Germinal center (tissue), 1 donor: ENCODE results near the gene COL4A1.

Source experiments
- DNase-seq: peaks from one replicate; pipeline ENCODE4 v3.0.0; 2012; ENCODE audit warnings: mixed read lengths, low spot score

The COL4A1 gene

DNA sequence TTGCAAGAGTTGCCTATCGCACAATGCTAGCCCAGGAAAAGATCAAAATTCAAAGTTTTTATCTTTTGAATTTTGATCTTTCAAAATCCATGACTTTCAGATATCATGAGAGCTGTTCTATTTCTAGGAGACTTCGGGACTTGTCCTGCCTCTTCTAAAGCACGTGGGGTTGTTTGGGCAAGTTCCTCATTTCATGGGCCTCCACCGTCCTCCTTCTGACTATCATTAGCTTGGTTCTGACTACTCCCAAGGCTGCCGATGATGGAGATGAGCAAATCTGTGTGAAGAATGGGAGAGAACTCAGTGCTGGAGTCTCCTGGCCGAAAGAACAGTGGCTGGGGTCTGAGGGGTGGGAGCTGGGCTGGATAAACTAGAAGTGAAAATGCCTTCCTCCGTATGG is 86.5 kb downstream of the COL4A1 start:
- DNase-seq: no peak

DNA sequence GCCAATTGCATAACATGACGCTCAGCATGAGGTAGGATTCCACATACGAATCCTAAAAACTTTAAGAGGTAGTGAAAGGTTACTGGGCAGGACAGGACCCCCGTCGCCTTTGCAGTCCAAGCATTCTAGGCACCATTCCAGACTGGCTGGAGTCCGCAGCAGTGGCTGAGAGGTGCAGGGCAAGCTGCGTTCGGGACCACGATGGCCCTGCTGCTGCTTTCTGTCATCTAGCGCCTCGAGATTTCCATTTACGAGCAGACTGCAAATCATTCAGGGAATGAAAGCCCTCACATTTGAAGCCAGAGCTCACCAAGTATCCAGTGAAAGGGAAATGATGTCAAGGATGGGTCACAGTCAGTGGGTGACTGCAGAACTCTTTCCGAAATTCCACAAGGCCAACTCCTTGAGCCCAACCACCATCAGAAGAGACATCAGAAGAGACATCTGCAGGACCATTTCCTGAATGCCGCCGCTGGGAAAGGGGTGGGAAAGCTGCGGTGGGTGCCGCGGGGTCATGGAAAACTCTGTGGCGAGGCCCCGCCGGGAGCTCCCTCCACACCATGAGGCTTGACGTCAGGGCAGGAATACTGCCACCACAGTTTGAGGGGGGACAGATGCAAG is 88.3 kb downstream of the COL4A1 start:
- no peak for DNase-seq

DNA sequence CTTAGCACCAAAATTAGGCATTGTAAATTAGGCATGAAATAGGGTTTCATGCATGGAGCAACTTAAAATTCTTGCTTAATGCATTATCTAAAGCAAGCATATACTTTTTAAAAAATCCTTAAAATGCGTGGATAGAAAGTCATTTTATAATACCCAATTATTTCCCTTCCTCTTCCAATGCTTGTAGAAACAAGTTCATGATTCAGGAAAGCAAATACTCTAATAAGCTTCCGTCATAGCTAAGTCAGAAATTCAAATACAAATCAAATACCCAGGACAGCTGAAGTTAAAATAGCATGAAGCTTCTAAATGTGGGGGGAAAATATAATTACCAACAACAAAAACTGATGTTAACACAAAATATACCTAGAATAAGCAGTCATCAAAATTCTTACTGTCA is 89.1 kb downstream of the COL4A1 start:
- no peak for DNase-seq

DNA sequence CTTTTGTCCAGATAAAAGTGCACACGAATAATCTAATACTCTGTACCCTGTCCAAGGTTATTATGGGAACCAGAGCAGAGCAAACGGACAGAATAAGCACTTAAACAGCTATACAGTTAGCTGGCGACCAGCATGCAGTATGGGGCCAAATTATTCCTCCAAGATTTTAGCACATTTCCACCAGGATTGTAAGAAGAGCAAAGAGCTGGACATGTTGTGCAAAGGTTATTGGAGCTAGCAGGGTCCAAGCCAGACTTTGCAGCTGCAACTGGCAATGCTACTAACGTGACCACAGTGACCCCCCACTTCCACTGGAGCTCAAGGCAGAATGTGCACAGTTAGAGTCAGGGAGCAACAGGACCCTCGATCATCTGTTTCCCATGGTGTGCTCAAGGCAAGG is 89.9 kb downstream of the COL4A1 start:
- no peak for DNase-seq

DNA sequence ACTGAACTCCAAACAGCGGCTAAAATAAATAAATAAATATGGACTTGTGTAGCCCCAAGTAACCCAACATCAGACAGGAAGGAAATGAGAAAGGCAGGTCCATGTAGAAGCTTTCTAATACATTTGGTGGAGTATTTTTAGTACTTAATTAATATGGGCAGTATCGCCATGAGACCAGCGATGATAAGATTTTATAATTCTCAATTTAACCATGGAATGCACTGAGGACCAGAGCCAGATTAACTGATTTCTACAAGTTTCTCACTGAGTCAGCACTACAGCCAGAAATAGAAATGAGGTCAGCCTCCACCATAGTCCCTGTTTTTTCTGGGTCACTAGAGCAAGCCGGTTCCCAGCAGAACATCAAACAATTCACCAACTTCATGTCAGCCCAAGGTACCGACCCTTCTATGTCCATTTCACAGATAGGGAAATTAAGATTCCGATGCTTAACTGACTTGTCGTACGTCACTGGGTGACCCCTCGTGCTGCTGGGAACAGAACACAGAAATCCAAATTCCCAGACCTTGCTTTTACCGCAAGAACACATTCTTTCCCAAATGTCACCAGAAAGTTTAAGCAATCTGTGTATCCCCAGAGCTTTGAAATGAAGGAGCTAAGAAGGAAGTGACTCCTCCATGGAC is 90.4 kb downstream of the COL4A1 start:
- no peak for DNase-seq

DNA sequence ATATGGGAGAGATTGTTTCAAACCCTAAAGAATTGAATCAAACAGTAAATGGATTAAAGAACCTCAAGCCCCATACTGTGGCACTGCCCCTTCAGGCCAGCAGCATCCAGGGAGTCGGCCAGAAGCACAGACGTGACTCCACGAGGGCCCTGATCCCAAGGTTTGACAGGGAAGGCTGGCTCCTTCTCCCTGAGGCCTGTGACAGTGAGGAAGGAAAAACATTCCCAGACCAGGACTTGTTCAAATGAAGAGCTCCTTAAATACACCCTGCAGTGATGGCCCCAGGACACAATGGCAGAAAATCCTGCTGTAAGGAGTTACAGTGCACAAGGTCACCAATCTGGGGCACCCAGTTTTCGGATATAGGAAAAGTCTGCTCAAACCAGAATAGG is 91.0 kb downstream of the COL4A1 start:
- DNase-seq: no peak

DNA sequence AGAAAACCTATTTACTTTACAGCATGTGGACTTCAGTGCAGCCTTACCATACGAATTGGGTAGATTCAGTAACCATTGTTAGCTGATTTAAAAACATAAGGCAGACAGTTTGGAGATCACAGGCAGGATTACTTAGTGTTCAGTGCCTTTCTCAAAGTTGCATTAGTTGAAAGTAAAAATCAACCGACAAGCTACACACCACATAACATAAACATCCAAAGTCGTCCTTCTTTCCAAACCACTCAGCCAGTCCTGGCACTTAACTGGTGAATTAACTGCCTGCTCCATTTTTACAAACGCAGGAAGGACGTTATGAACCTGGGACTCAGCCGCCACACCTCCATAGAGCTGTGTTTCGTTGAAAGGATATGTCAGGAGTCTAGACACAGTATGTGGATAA is 91.4 kb downstream of the COL4A1 start:
- DNase-seq: no peak

DNA sequence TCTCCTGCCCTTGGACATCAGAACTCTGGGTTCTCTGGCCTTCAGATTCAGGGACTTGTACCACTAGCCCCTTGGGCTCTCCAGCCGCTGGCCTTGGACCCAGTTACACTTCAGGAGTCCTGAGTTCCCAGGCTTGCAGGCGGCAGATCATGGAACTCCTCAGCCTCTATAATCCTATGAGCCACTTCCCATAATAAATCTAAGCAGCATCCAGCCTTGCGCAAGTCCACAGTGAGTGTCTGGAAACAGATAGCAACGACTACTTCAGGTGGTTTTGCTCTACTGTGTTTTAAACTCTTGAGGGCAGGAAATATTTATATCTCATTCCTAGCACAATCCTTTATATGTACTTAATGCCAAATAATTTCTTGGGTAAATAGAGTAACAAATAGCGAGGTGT is 92.3 kb downstream of the COL4A1 start:
- DNase-seq: no peak

DNA sequence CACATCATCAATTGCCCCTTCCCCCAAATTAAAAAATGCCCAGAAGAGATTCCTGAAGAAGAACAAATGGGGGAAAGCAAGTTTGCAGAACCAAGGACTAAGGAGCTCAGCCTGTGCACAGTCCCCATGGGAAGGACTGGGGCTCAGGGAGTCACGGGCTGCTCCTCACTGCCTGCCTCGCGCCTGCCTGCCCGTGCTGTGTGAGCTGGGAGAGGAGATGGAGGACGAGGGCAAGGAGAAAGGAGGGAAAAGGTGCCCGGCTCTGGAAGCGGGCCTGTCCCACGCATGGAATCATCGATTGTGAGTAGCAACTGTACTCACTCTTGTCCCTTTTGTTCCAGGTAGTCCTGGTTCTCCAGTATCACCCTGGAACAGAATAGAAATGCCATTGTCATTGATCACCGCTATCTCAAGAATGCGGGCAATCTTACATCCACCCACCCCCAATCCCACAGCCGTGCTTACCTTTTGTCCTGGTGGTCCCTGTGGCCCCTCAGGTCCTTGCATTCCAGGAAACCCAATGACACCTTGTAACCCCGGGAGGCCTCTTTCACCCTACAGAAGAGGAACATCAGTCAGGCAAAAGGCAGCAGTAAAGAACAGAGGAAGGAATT is 93.4 kb downstream of the COL4A1 start:
- DNase-seq: no peak

DNA sequence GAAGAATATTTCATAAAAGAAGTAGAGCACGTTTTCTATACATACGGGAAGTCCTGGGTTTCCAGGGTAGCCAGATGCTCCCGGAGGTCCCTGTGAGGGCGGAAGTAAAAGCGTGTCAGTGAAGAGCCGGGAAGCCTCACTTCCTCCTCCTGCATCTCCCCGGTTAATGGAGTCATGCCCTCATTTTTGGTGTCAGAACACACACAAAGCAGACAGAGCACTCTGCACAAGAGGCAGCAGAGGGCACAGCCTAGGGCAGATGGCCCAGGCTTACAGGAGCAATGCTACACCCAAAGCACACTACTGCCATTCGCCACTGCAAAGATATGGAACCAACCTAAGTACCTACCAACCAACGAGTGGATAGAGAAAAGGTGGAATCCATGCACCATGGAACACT is 94.4 kb downstream of the COL4A1 start:
- DNase-seq: no peak

DNA sequence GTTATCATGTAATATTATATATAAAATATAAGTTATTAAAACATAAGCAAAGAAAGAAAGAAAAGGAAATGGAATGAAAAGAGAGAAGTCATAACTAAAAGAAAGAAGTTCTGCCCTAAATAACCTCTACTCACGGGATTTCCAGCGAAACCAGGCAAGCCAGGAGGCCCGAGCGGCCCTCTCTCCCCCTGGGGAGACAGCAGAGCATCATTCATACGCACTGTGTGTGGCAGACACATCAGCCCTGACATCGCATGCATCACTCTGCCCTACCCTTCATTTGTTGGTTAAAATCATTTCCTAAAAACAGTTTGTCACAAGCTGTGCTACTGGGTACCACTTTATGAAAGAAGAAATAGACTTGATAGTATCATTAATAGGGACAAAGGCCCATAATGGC is 95.2 kb downstream of the COL4A1 start:
- no peak for DNase-seq

DNA sequence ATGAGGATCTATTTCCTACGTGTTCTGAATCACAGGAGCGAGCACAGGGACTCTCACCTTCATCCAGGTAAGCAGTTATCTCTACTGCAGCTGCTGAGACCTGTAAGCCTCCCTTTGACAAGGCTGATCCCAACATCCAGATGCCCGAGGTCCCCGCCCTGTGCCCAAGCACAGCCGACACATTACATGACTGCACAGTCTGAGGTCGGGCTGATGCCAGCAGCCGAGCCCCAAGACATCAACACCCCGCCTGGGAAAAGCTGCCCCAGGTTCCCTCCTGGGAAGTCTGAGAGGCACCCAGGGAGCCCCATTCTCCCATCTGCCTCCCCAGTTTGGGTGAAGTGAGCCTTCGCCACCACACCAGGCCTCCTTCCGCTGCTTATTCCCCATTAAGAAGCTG is 95.9 kb downstream of the COL4A1 start:
- DNase-seq: no peak

DNA sequence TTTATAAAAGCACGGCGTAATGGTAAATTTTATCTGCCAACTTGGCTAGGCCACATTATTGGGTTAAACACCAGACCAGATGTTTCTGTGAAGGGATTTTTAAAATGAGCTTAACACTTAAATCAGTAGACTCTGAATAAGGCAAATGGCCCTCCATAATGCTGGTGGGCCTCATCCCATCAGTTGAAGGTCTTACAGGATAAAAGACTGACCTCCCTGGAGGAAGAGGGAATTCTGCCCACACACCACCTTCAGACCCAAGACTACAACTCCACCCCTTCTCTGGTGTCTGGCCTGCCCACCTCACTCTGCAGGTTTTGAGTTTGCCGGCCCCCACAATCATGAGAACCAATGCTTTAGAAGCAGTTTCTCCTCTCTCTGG is 96.4 kb downstream of the COL4A1 start:
- no peak for DNase-seq

DNA sequence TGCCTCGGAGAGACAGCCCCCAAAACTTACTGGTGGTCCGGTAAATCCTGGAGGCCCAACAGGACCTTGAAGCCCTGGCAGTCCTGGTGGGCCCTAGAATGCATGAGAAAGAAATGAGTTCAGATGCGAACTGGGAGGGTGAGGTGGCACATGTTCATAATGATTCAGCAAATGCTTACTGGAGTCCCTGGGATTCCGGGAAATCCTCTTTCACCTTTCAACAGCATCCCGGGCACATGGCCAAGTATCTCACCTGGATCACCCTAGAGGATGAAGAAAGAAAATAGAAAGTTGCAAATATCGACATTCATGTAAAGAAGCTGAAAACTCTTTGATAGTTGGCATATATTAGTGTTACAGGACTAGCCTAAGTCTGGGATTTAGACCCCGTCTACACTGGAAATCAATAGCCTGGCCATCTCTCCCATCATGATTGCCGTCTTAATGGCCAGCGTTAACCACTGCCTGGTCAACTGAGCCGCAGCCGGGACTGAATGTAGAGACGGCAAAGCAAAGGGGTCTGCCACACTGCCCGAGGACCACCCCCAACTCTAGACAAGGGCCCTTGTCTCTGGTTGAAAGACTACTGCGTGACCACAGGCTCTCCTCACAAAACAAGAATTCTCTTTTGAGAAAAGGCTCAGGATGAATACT is 96.9 kb downstream of the COL4A1 start:
- no peak for DNase-seq

DNA sequence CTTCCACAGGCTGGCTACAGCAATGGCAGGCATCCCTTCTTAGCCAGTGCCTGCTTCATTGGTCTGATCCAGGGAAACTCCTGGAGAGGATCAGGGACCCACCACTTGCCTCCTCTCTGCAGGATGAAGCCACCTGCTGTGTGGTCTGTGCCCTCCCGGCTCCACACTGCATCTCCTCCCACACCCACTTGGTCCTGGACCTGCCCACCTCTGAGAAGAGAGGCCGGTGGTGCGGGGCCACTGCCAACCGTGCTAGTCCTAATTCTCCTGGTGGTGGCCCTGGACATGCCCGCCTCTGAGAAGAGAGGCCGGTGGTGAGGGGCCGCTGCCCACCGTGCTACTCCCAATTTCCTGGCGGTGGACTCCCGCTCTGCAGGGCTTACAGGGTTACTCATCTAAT is 98.8 kb downstream of the COL4A1 start:
- no peak for DNase-seq

DNA sequence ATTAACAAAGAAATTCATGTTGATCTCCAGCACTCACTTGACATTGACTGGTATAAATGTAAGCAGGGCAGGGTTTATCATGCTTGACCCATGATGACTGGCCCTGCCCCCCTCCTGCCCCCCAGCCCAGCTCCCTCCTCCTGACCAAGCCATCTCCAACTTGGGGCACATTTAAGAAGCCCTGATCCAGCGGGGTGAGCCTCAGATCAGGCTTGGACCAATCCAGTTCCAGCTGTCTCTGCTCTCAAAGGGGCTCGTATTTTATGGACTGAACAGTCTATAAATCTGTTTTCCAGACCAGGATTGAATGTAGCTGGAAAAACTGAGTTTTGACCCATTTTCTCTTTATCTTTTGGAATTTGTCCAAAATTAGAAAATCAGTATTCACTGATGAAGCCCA is 100.0 kb downstream of the COL4A1 start:
- no peak for DNase-seq

DNA sequence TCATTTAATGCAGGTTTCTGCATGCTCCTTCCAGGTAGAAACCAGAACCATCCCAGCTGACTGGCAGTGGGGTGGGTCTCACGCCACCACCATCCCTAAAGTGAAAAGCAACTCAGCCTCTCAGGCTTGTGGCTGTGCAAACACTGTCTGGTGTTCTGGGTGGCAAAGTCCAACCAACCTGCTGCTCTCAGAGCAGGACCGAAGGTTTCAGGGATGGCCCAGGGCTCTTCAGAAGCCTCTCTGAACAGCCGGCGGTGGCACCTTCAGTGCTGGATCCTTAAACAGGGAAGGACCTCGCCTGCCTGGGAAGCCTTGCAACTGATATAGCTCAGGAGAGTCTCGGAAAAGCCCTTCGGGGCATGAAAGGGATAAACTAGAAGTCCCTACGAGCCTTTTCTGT is 100.8 kb downstream of the COL4A1 start:
- DNase-seq: no peak

DNA sequence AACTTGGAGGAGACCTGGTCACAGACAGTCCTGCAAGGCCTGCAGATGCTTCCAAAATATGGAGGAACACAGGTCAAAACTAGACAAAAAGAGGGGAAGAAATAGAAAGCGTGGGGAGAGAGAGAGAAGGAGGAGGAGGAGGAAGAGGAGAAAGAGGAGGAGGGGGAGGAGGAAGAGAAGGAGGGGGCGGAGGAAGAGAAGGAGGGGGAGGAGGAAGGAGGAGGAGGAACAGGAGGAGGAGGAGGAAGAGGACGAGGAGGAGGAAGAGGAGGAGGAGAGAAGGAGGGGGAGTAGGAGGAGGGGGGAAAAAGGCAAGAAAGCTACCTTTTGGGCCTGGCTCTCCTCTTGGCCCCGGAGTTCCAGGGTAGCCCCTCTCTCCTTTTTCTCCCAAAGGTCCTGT is 105.8 kb downstream of the COL4A1 start:
- DNase-seq: no peak

DNA sequence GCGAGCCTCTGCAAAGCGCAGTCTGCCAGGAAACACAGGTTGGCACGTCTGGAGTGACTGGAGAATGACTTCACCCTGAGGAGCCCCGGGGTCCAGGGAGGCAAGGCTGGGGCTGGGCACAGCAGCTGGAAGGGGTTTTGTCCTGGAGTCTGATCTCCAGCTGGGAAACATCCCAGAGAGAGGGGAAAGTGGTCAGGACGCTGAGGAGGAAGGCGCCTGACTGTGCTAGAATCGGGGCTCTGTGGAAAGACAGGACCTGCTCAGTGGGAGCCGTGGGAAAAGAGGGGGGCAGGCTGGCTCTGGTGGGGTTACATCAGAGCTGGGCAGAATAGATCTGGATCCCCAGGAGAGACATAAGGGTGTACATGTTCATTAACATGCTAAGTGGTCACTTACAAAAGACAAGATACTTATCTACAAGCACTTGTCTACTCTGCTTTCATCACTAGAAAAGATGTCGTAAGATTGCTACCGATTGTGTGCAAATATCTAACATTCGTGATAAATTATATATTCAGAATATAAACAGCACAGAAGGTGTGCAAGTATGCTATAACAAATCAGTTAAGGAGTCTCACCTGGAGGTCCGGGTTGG is 106.6 kb downstream of the COL4A1 start:
- DNase-seq: no peak

DNA sequence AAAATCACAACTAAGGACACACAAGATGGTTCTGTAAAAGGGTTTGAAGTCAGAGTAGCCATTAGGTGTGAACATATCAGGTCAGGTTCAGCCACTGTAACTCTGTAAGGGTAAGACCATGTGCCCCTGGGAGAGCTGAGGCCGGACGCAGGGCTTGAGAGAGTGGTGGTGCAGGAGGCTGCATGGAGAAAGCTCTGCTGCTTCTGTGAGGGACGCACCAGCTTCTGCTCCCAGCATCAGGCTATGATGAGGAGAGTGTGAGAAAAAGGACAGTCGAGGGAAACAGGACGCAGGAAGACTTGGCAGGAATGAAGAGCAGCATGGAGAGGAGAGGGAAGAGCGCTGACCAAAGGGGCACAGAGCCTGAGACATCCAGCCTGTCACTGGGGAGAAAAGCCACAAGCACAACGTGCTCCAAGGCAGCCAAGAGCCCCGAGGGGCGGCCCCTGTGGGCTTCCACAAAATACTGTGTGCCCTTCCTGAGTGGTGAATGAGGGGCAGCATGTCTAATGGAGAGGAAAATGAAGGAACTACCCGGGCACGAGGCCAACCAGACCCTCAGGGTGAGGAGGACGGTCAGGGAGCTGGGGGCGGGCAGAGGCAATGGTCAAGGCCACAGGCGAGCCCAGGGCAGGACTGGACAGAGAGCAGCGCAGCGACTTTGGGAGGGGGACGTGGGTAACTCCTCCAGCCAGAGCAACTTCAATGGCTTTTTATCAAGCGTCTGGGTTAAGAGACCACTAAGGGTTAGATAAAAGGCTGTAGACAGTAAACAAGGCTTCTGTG is 107.7 kb downstream of the COL4A1 start:
- DNase-seq: no peak

DNA sequence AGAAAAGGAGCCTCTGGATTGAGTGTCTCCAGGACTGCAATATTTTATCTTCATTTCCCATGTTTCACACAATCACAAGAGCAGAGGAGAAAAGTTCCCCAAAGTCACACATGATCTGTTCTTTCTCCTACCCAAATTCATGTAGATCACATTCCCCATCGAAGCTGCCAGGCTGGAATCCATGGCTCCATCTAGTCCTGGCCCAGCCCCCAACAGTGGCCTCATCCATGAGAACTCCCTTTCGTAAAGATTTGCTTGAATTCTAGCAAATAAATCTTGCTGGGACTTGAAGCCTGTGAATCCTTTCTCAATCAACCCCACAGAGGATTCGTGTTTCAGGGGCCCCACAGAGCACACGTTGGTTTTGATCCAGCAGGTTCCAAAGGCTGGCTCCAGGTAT is 109.5 kb downstream of the COL4A1 start:
- no peak for DNase-seq

DNA sequence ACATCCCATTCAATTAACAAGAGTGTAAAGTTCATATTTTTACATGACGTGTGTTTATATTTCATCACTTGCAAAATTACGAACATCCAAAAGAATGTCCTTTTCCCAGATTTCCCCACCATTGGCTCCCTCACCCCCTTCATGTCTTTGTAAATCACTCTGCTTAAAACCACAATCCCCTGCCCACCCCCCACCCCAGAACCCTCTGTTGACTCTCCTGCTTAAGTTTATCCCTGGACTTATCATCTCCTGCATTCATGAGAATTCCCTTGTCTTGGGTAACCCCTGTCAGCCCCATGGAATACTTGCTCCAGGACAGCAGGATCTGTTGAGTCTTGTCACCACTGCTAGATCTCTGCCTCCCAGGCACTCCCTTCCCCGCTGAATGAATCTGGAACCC is 109.9 kb downstream of the COL4A1 start:
- no peak for DNase-seq
